ENCODE data around the gene XKRX.
A peak's percentile ranks its signal among the peaks of the same experiment; 100 is the strongest.

The XKRX gene

GRCh38 chrX:100895365-100896075, 33.2 kb downstream of the XKRX start:
- DNase-seq (ENCODE audit: low spot score) = peak; percentile 44

GRCh38 chrX:100883654-100884053, 45.1 kb downstream of the XKRX start:
- no peak for DNase-seq (ENCODE audit: low spot score)

GRCh38 chrX:100880368-100880767, 48.3 kb downstream of the XKRX start:
- no peak for DNase-seq (ENCODE audit: low spot score)

GRCh38 chrX:100874325-100874724, 54.4 kb downstream of the XKRX start, which contains the start of gene NOX1:
Gene NOX1, minus strand, starts transcription at chrX:100874359. Its CDS starts 220 bp downstream, at chrX:100874139.
- DNase-seq (ENCODE audit: low spot score) = no peak

GRCh38 chrX:100871594-100872560, 56.8 kb downstream of the XKRX start:
- DNase-seq (ENCODE audit: low spot score) = no peak

GRCh38 chrX:100870527-100870926, 58.2 kb downstream of the XKRX start:
- no peak for DNase-seq (ENCODE audit: low spot score)

DNA sequence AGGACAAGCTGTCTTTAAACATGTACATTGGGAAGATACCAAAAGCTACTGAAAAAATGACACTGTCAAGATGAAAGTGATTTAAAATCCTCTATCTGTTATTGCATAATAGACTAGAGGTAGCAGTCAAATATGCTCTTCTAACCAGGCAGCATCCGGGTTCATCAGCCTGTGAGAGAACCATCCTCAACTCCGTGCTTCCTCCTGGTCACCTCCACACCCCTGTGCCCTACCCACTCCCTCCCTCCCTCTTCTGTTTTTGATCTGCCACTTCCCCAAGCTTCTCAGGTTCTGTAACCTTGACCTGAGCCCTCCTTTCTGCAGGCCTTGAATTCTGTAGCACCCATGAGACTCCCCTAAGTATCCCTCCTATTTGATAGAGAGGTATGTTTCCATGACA, 60.4 kb downstream of the XKRX start:
- DNase-seq (ENCODE audit: low spot score) = no peak

GRCh38 chrX:100864657-100865391, 63.9 kb downstream of the XKRX start:
- no peak for DNase-seq (ENCODE audit: low spot score)

All from ecto neural progenitor cell (in vitro differentiated cells).